ENCODE results near the gene USP46.

DNA sequence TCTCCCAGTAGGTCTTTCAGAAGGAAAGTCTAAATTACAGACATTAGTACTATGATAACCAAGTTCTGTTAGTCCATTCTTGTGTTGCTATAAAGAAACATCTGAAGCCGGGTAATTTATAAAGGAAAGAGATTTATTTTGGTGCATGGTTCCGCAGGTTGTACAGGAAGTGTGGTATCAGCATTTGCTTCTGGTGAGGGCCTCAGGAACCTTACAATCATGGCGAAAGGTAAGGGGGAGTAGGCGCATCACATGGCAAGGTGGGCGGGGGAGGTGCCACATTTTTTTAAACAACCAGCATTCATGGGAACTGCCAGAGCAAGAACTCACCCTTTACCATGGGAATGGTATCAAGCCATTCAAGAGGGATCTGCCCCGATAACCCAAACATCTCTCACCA lies 26.2 kb upstream of the USP46 start:
- no peak for TF ChIP-seq POLR2A (IDR thresholded peaks at IDR 0.05; ENCODE audit: low read length)
- TF ChIP-seq GATA1 (IDR thresholded peaks at IDR 0.05; ENCODE audit: low read depth, low read length) = no peak

All from erythroblast (primary cell).